A549 (cell line): ENCODE data around the gene TSHZ3. TPM values are rescaled to one million over a fixed set of nuclear protein-coding genes. Genes with fewer than 3 reads are reported as not detected.

Experiments used
- ATAC-seq, 2 experiments: fragments of 200-7000 bp in 1 of 2; fragments of >200 bp in 1 of 2; cut with Nextera tagmentation in 1 of 2; cut with Tn5 transposase in 1 of 2; 3 replicates each; pipeline versions ENCODE4 v1.8.0 to v1.9.1; 2018 to 2020; ENCODE audit warnings: mild to moderate bottlenecking in 1 of 2, moderate library complexity in 1 of 2
- CTCF ChIA-PET: fragments of 300-600 bp; sonication (Branson Sonifier 250); formaldehyde crosslinking; extraction: SDS; loops from one replicate; lab custom pipeline; 2021; ENCODE audit warnings: antibody characterized with exemption, inconsistent platforms; lab: Yijun Ruan, JAX
- POLR2A ChIA-PET: fragments of 350-600 bp; formaldehyde crosslinking; extraction: SDS; loops from one replicate; lab custom pipeline; 2021; ENCODE audit warnings: antibody characterized with exemption, inconsistent platforms; lab: Yijun Ruan, JAX
- DNase-seq, 2 experiments: peaks; one replicate each; pipeline versions ENCODE4 v3.0.0 to v3.0.0-alpha.2; 2011 to 2016; ENCODE audit warnings: low read depth in 1 of 2, low spot score in 1 of 2
- FAIRE-seq: peaks from 2 replicates; lab custom pipeline; 2011; peaks lifted over from hg19 to GRCh38; lab: Jason Lieb, UNC
- H3K27ac ChIP-seq, 2 experiments: fragments of >200 bp; sonication (Bioruptor Twin); formaldehyde crosslinking; 3 replicates each; pipeline ENCODE4 v1.5.1; 2016 to 2017
- H3K4me1 ChIP-seq: fragments of >200 bp; sonication (Bioruptor Twin); formaldehyde crosslinking; 3 replicates; pipeline ENCODE4 v1.6.1; 2016
- H3K4me2 ChIP-seq: fragments of >200 bp; sonication (Bioruptor Twin); formaldehyde crosslinking; 3 replicates; pipeline ENCODE4 v1.6.1; 2016
- H3K4me3 ChIP-seq: fragments of >200 bp; sonication (Bioruptor Twin); formaldehyde crosslinking; 3 replicates; pipeline ENCODE4 v1.5.1; 2016
- H3K9me3 ChIP-seq: fragments of >200 bp; sonication (Bioruptor Twin); formaldehyde crosslinking; 3 replicates; pipeline ENCODE4 v1.6.1; 2016
- CHD4 ChIP-seq: fragments of 200-600 bp; sonication (generic); IDR thresholded peaks from 2 replicates; pipeline ENCODE4 v1.6.1; 2016; ENCODE audit warnings: antibody characterized with exemption, mild to moderate bottlenecking, borderline replicate concordance
- EHMT2 ChIP-seq: fragments of 200-600 bp; sonication (generic); IDR thresholded peaks from 2 replicates; pipeline ENCODE4 v1.6.1; 2016; ENCODE audit warnings: antibody characterized with exemption, low read depth, mild to moderate bottlenecking, moderate library complexity
- EP300 ChIP-seq, 2 experiments: fragments of >200 bp; sonication (Bioruptor Twin); formaldehyde crosslinking; IDR thresholded peaks; 2 replicates in 1 of 2; 3 replicates in 1 of 2; pipeline ENCODE4 v1.6.1; 2016 to 2017
- HDAC2 ChIP-seq: fragments of 200-600 bp; sonication (generic); IDR thresholded peaks from 2 replicates; pipeline ENCODE4 v1.6.1; 2016
- HOXB13 ChIP-seq: fragments of 250-450 bp; sonication (Bioruptor Pico); IDR thresholded peaks from 2 replicates; pipeline ENCODE4 v1.5.0; 2020; ENCODE audit warnings: low read depth, mild to moderate bottlenecking, moderate library complexity
- MAZ ChIP-seq: fragments of 150-350 bp; IDR thresholded peaks from 2 replicates; pipeline ENCODE4 v1.6.1; 2014; ENCODE audit warnings: antibody characterized with exemption, low read depth, low read length, borderline replicate concordance
- NPAS2 ChIP-seq: fragments of 250-450 bp; sonication (Bioruptor Pico); IDR thresholded peaks from 2 replicates; pipeline ENCODE4 v1.8.0; 2022; ENCODE audit warnings: mild to moderate bottlenecking, moderate library complexity, borderline replicate concordance
- PBX3 ChIP-seq: IDR thresholded peaks from 2 replicates; pipeline ENCODE4 v1.6.1; 2012
- PHF8 ChIP-seq: fragments of 200-600 bp; sonication (generic); IDR thresholded peaks from 2 replicates; pipeline ENCODE4 v1.6.1; 2016; ENCODE audit warnings: low read depth, mild to moderate bottlenecking, antibody characterized with exemption, moderate library complexity, borderline replicate concordance
- RAD21 ChIP-seq, 2 experiments: fragments of >200 bp in 1 of 2; sonication (Bioruptor Twin) in 1 of 2; formaldehyde crosslinking in 1 of 2; IDR thresholded peaks in 1 of 2; conservative IDR thresholded peaks in 1 of 2; 2 replicates in 1 of 2; 3 replicates in 1 of 2; pipeline ENCODE4 v1.6.1; 2012 to 2018; ENCODE audit warnings: inconsistent platforms in 1 of 2
- RARB ChIP-seq: fragments of 250-450 bp; sonication (Bioruptor Pico); IDR thresholded peaks from 2 replicates; pipeline ENCODE4 v1.8.0; 2021; ENCODE audit warnings: mild to moderate bottlenecking, moderate library complexity
- RCOR1 ChIP-seq: fragments of 150-350 bp; IDR thresholded peaks from 2 replicates; pipeline ENCODE4 v1.6.1; 2014; ENCODE audit warnings: antibody characterized with exemption, low read length, low read depth
- SMC3 ChIP-seq: fragments of >200 bp; sonication (Bioruptor Twin); formaldehyde crosslinking; IDR thresholded peaks from 3 replicates; pipeline ENCODE4 v1.6.1; 2018; ENCODE audit warnings: inconsistent platforms
- SREBF2 ChIP-seq: fragments of 450-650 bp; IDR thresholded peaks from 2 replicates; pipeline ENCODE4 v1.6.1; 2014; ENCODE audit warnings: mild to moderate bottlenecking, moderate library complexity
- USF2 ChIP-seq: fragments of 450-650 bp; IDR thresholded peaks from 2 replicates; pipeline ENCODE4 v1.6.1; 2014; ENCODE audit warnings: antibody characterized with exemption
- WGBS: methylation state at CpG from one replicate; pipeline ENCODE4 v1.1.6; 2017; ENCODE audit errors: missing lambda C conversion rate; 5-methylcytosine and 5-hydroxymethylcytosine counted together
- polyA plus RNA-seq, 4 experiments: library from polyadenylated mRNA; depleted of rRNA in 3 of 4; stranded (reverse); fragments of >200 nt; fragmentation: RNase III in 1 of 4; extraction: RNeasy Plus Mini Kit Qiagen cat#74134 plus additional on column Dnase treatment in 1 of 4; gene quantifications; 2 replicates in 3 of 4; 3 replicates in 1 of 4; pipeline ENCODE4 v1.2.3, GENCODE V29; 2011 to 2017
- TF ChIP-seq, protein P1 (sequence below): fragments of 250-450 bp; sonication (Bioruptor Pico); IDR thresholded peaks from 2 replicates; pipeline ENCODE4 v1.5.0; 2021; ENCODE audit warnings: mild to moderate bottlenecking, moderate library complexity, borderline replicate concordance
- TF ChIP-seq, protein P2 (sequence below): fragments of 200-600 bp; sonication (generic); IDR thresholded peaks from 2 replicates; pipeline ENCODE4 v1.6.1; 2016; ENCODE audit warnings: antibody characterized with exemption, mild to moderate bottlenecking, moderate library complexity
- TF ChIP-seq, protein P3 (sequence below): IDR thresholded peaks from 2 replicates; pipeline ENCODE4 v1.6.1; 2012; ENCODE audit warnings: low read depth, borderline replicate concordance

The TSHZ3 gene
- polyA plus RNA-seq, 2 of the 4 experiments (the other 2 are of a cell fraction): 0.92 to 2.0 TPM

GRCh38 chr19:31278555-31279435, 70.4 kb downstream of the TSHZ3 start:
- ChIA-PET POLR2A (no interaction called here), CTCF (interaction anchor here (0.8 to 1.7 kb wide), 4 partner anchors 10 to 596 kb away, joined by 3 to 5 read pairs (median 3); no protein-coding TSS in a partner anchor)
- Histone ChIP-seq H3K4me2 (no peak overlapping the region), H3K9me3 (no peaks in the 10 kb centered on the region), H3K27ac (no peak overlapping the region), H3K4me1 (no peaks in the 10 kb centered on the region), H3K4me3 (no peak overlapping the region)
- DNase-seq (no peak), ATAC-seq (no peak), FAIRE-seq (no peak)
- WGBS: 65% methylated on average over 37 of the region's 37 CpGs
- TF ChIP-seq, protein P1, sequence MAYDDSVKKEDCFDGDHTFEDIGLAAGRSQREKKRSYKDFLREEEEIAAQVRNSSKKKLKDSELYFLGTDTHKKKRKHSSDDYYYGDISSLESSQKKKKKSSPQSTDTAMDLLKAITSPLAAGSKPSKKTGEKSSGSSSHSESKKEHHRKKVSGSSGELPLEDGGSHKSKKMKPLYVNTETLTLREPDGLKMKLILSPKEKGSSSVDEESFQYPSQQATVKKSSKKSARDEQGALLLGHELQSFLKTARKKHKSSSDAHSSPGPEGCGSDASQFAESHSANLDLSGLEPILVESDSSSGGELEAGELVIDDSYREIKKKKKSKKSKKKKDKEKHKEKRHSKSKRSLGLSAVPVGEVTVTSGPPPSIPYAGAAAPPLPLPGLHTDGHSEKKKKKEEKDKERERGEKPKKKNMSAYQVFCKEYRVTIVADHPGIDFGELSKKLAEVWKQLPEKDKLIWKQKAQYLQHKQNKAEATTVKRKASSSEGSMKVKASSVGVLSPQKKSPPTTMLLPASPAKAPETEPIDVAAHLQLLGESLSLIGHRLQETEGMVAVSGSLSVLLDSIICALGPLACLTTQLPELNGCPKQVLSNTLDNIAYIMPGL: no peak
- TF ChIP-seq EHMT2 (no peak), SREBF2 (no peak), PHF8 (no peak), MAZ (no peak), HOXB13 (CRISPR knock-in tag) (no peak), PBX3 (no peak), EP300 (IDR thresholded peaks at IDR 0.05) (no peak), RARB (CRISPR knock-in tag) (no peak)
- TF ChIP-seq, protein P2, sequence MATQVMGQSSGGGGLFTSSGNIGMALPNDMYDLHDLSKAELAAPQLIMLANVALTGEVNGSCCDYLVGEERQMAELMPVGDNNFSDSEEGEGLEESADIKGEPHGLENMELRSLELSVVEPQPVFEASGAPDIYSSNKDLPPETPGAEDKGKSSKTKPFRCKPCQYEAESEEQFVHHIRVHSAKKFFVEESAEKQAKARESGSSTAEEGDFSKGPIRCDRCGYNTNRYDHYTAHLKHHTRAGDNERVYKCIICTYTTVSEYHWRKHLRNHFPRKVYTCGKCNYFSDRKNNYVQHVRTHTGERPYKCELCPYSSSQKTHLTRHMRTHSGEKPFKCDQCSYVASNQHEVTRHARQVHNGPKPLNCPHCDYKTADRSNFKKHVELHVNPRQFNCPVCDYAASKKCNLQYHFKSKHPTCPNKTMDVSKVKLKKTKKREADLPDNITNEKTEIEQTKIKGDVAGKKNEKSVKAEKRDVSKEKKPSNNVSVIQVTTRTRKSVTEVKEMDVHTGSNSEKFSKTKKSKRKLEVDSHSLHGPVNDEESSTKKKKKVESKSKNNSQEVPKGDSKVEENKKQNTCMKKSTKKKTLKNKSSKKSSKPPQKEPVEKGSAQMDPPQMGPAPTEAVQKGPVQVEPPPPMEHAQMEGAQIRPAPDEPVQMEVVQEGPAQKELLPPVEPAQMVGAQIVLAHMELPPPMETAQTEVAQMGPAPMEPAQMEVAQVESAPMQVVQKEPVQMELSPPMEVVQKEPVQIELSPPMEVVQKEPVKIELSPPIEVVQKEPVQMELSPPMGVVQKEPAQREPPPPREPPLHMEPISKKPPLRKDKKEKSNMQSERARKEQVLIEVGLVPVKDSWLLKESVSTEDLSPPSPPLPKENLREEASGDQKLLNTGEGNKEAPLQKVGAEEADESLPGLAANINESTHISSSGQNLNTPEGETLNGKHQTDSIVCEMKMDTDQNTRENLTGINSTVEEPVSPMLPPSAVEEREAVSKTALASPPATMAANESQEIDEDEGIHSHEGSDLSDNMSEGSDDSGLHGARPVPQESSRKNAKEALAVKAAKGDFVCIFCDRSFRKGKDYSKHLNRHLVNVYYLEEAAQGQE: no peak

DNA sequence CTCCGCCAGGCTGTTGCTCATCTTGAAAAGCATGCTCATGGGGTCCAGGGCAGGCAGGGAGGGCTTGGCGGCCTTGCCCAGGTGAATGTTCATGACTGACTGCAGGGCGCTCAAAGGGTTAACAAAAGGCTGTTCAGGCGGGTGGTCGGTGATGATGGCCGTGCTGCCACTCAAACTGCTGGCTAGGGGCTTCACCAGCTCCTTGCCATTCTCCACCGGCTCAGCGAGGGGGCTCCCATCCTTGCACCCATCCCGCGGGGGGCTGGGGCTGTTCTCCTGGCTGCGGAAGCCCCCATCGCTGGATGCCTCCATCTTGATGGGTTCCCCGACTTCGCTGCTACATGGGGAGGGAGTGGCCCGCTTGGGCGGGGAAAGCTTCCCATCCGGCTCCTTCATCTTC, 71.7 kb downstream of the TSHZ3 start:
- Histone ChIP-seq H3K27ac (no peak overlapping the region), H3K4me2 (no peak overlapping the region), H3K9me3 (no peaks in the 10 kb centered on the region), H3K4me1 (no peaks in the 10 kb centered on the region), H3K4me3 (no peak overlapping the region)
- TF ChIP-seq RCOR1: no peak
- no peak for TF ChIP-seq EHMT2
- TF ChIP-seq CHD4: no peak
- no peak for TF ChIP-seq RAD21 (conservative IDR thresholded peaks at IDR 0.05 in 1 of 2, IDR thresholded peaks at IDR 0.05 in 1 of 2)
- TF ChIP-seq, protein P3, sequence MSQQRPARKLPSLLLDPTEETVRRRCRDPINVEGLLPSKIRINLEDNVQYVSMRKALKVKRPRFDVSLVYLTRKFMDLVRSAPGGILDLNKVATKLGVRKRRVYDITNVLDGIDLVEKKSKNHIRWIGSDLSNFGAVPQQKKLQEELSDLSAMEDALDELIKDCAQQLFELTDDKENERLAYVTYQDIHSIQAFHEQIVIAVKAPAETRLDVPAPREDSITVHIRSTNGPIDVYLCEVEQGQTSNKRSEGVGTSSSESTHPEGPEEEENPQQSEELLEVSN: no peak
- no peak for TF ChIP-seq NPAS2 (CRISPR knock-in tag)
- TF ChIP-seq HDAC2: no peak
- TF ChIP-seq USF2: no peak
- TF ChIP-seq MAZ: no peak
- TF ChIP-seq SMC3: no peak
- 57% methylated on average over 17 of the region's 17 CpGs for WGBS
- FAIRE-seq (no peak), DNase-seq (no peak), ATAC-seq (no peak)
- ChIA-PET CTCF (no interaction called here), POLR2A (no interaction called here)
